ENCODE measurements around the gene PFKP.

The PFKP gene

DNA sequence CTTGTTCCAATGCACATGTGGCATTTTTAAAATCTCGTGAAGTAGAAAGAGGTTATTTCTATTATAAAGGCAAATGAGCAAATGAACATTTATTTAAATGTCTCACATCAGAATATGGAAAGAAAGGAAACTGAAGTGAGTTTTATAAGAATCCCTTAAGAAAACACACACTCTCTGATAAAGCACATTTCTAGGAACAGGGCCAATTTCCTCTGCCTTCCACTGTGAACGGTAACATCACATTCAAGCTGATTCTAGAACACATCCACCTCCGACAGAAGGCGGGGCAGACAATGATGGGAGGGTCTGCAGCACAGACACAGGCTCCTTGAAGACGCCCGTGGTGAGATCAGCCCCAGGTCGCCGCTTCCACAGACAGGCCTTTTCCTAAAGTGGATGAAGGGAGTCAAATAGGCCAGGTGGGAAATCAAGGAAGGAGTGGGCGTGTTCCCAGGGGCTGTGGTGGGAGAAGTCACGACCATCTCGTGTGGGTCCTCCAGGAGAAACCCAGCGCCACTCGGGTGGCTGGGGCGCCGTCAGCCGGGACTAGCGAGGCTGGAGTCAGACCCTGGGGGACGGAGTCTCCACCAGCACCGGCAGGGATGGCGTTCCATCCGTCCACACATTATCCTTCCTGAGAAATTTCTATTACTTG, 74.1 kb downstream of the PFKP start:
- Histone ChIP-seq H3K4me3 (no peak overlapping the region), H3K36me3 (peaks cover 86 to 100% (median 98%) of the 10 kb centered on the region in 3 donors), H3K9me3 (no peaks in the 10 kb centered on the region), H3K27me3 (no peaks in the 10 kb centered on the region), H3K27ac (peak overlapping the region in 1 of 2 donors; percentile 52), H3K4me1 (peaks cover 0 to 24% (median 13%) of the 10 kb centered on the region in 4 donors)
- intact Hi-C loops (cut with DNase I; ENCODE audit: low total_unique reads), result no loop called here
- TF ChIP-seq, protein P1, sequence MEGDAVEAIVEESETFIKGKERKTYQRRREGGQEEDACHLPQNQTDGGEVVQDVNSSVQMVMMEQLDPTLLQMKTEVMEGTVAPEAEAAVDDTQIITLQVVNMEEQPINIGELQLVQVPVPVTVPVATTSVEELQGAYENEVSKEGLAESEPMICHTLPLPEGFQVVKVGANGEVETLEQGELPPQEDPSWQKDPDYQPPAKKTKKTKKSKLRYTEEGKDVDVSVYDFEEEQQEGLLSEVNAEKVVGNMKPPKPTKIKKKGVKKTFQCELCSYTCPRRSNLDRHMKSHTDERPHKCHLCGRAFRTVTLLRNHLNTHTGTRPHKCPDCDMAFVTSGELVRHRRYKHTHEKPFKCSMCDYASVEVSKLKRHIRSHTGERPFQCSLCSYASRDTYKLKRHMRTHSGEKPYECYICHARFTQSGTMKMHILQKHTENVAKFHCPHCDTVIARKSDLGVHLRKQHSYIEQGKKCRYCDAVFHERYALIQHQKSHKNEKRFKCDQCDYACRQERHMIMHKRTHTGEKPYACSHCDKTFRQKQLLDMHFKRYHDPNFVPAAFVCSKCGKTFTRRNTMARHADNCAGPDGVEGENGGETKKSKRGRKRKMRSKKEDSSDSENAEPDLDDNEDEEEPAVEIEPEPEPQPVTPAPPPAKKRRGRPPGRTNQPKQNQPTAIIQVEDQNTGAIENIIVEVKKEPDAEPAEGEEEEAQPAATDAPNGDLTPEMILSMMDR (IDR thresholded peaks at IDR 0.05), result no peak
- DNase-seq, result no peak

DNA sequence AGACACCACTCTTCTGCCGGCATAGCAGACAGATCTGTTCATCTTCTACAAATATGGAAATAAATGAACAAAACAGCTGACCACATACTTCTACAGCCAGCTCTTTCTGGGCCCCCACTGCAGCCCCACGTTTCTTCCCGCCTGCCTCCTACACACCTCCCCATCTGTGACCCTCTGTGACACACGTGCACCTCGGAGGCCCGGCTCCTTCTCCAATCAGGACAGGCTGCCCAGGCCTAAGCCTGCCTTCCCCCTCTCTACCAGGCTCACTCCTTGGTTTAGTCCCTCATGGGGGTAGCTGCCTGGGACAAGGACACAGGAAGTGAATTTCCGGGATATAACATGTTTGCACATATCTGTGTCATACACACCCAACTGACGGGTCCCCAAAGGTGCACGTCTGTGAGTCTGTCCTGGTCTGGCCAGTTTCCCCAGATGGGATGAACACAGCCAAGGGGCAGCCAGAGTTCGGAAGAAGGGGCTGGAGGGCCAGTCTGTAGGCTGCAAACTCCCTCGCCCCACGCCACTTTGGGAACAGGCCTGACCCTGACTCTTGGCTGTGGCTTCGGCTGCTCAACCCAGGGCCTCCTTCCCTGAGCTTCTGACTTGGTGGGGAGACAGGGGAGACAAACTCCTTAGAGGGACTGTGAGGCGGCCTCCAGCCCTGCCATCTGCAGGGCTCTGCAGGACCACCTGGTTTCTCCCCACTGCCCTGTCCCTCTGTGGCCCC, 75.0 kb downstream of the PFKP start:
- Histone ChIP-seq H3K9me3 (no peaks in the 10 kb centered on the region), H3K36me3 (peaks cover 85 to 100% (median 98%) of the 10 kb centered on the region in 3 donors), H3K4me3 (no peak overlapping the region), H3K27me3 (no peaks in the 10 kb centered on the region), H3K27ac (peak overlapping the region; percentile 13 to 52), H3K4me1 (peaks cover 0 to 24% (median 13%) of the 10 kb centered on the region in 4 donors)
- TF ChIP-seq, protein P1 (IDR thresholded peaks at IDR 0.05), result no peak
- intact Hi-C loops (cut with DNase I; ENCODE audit: low total_unique reads), result no loop called here
- DNase-seq, result no peak

DNA sequence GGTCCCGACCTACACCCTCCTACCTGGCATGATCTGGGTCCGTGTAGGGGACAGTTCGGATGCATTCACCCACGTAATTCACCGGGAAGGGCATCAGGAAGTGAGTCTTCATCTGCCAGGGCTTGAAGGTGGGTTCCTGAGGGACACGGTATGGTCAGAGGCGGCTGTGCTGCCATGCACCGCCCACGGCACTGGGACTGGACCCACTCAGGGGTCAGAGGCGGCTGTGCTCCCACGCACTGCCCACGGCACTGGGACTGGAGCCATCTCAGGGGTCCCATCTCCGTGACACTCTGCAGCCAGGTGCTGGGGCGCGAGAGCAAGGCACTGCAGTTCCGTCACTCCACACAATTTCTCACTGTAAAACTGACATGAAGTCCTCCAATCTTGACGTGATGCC, 76.0 kb downstream of the PFKP start:
- Histone ChIP-seq H3K27me3 (no peaks in the 10 kb centered on the region), H3K4me3 (no peak overlapping the region), H3K36me3 (peaks cover 83 to 100% (median 97%) of the 10 kb centered on the region in 3 donors), H3K27ac (no peak overlapping the region), H3K4me1 (peaks cover 0 to 24% (median 13%) of the 10 kb centered on the region in 4 donors), H3K9me3 (no peaks in the 10 kb centered on the region)
- intact Hi-C loops (cut with DNase I; ENCODE audit: low total_unique reads), result no loop called here
- TF ChIP-seq, protein P1 (IDR thresholded peaks at IDR 0.05), result no peak
- DNase-seq, result no peak

DNA sequence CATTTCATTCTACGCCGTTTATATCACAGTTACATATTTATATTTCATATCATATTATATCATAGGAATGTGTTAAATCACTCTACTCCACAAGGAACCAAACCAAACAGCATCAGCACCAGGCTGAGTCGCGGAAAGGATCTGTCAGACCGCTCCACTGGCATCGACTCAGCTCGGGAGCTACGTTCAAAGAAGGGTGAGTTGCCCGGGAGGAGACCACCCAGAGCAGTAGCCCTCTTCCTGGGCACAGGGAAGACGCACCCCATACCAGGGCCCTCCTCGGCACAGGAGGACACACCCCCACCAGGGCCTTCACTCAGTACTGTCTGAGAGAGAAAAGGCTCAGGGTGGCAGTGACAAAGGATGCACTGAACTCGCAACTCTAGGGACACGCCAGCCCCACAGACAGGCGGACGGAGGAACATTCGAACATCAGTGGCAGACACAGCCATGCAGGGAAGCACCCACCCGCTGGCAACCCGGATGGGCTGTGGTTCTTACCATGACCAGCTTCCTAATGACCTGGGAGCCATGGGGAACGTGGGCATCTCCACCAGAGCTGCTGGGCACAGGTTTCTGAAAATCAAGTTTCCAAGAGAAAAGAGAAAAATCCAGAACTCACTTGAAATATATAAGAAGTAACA, 76.6 kb downstream of the PFKP start:
- TF ChIP-seq, protein P1 (IDR thresholded peaks at IDR 0.05), result no peak
- DNase-seq, result no peak
- H3K9me3 ChIP-seq, result no peaks in the 10 kb centered on the region
- intact Hi-C loops (cut with DNase I; ENCODE audit: low total_unique reads), result no loop called here
- H3K4me3 ChIP-seq, result no peak overlapping the region
- no peaks in the 10 kb centered on the region for H3K27me3 ChIP-seq
- H3K36me3 ChIP-seq, result peaks cover 83 to 100% (median 97%) of the 10 kb centered on the region in 3 donors
- no peak overlapping the region for H3K27ac ChIP-seq
- peaks cover 0 to 24% (median 13%) of the 10 kb centered on the region in 4 donors for H3K4me1 ChIP-seq

DNA sequence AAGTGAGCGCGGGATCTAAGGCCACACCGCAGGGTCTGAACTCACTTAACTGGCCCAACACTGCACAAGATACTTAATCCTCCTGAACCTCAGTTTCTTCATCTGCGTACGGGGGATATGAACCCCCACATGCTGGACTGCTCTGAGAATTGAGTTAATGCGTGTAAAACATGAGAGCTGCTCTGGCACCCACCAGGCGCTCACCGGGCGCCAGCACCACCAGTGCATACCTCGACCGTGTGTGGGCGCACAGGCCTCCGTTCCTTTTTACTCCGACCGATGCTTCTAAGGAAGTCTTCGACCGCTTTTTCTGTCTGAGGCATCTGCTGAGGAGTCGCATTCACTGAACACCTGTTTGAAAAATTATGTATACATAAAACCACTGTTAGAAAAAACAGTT, 78.0 kb downstream of the PFKP start:
- intact Hi-C loops (cut with DNase I; ENCODE audit: low total_unique reads), result no loop called here
- no peaks in the 10 kb centered on the region for H3K27me3 ChIP-seq
- H3K36me3 ChIP-seq, result peaks cover 87 to 100% (median 97%) of the 10 kb centered on the region in 3 donors
- peaks cover 0 to 15% (median 7%) of the 10 kb centered on the region in 4 donors for H3K4me1 ChIP-seq
- no peaks in the 10 kb centered on the region for H3K9me3 ChIP-seq
- no peak overlapping the region for H3K4me3 ChIP-seq
- H3K27ac ChIP-seq, result no peak overlapping the region
- DNase-seq, result no peak
- TF ChIP-seq, protein P1 (IDR thresholded peaks at IDR 0.05), result no peak

Data from tibial artery (tissue), 4 donors.